ENCODE measurements around the gene RNF20. TPM values are rescaled to one million over a fixed set of nuclear protein-coding genes. Genes with fewer than 3 reads are reported as not detected.
"Not testable (repeated sequence)": the region's sequence is repeated elsewhere in the genome, so short reads cannot be mapped to it uniquely, and the experiment has no call there.

RNF20 gene
- total RNA-seq, 2 experiments from 2014 or later: 37.2 to 46.4 TPM

DNA sequence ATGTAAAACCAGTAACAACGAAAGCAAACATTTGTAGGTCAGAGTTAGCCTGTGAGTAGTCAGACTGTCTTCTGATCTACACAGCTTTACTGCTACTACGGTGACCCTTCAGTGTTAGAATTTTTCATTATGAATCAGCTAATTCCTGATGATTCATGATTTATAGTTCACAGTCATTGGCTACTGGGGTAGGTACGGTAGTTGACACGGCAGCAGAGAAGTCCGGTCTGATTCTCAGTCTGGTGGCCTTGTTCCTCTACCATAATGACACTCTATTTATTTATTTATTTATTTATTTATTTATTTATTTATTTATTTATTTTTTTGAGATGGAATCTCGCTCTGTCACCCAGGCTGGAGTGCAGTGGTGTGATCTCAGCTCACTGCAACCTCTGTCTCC, 56.4 kb downstream of the RNF20 start:
- DNase-seq; H3K36me3 Mint-ChIP-seq (ENCODE audit: low read depth); intact Hi-C loops (cut with DNase I, micrococcal nuclease); H3K4me3 Mint-ChIP-seq; H3K9me3 Mint-ChIP-seq (ENCODE audit: low read depth); H3K27me3 Mint-ChIP-seq; H3K27ac Mint-ChIP-seq; POLR2A ChIA-PET; ATAC-seq: not testable (repeated sequence)
- H3K4me1 Mint-ChIP-seq: peaks cover 12% of the 10 kb centered on the region
- CTCF ChIA-PET: interaction anchor here (1.1 kb wide), 1 partner anchor 10 kb away, joined by 3 read pairs; no protein-coding TSS in a partner anchor

DNA sequence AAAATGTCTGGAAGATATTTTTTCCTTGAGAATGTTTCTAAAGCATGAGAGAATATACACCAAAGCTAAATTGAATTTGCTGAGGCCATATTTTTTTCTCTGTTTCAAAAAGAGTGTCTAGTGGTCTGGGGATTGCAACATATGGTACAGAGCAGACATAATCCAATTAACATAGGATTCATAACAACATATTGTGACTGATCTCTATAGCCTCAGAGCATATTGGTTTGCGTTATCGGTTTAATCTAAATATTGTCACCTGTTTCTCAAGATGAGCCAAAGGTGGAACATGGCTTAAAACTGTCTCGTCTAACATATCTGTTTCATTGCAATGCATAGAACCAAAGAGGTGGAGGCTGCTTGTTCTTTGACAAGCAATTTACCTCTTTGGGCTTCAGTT, 57.2 kb downstream of the RNF20 start:
- peaks cover 12% of the 10 kb centered on the region for H3K4me1 Mint-ChIP-seq
- DNase-seq (no peak), ATAC-seq (no peak)
- H3K36me3 Mint-ChIP-seq (ENCODE audit: low read depth): no peaks in the 10 kb centered on the region
- ChIA-PET CTCF (no interaction called here), POLR2A (no interaction called here)
- no peak overlapping the region for H3K27ac Mint-ChIP-seq
- no peaks in the 10 kb centered on the region for H3K9me3 Mint-ChIP-seq (ENCODE audit: low read depth)
- H3K27me3 Mint-ChIP-seq: no peaks in the 10 kb centered on the region
- H3K4me3 Mint-ChIP-seq: no peak overlapping the region
- intact Hi-C loops (cut with DNase I, micrococcal nuclease): no loop called here

DNA sequence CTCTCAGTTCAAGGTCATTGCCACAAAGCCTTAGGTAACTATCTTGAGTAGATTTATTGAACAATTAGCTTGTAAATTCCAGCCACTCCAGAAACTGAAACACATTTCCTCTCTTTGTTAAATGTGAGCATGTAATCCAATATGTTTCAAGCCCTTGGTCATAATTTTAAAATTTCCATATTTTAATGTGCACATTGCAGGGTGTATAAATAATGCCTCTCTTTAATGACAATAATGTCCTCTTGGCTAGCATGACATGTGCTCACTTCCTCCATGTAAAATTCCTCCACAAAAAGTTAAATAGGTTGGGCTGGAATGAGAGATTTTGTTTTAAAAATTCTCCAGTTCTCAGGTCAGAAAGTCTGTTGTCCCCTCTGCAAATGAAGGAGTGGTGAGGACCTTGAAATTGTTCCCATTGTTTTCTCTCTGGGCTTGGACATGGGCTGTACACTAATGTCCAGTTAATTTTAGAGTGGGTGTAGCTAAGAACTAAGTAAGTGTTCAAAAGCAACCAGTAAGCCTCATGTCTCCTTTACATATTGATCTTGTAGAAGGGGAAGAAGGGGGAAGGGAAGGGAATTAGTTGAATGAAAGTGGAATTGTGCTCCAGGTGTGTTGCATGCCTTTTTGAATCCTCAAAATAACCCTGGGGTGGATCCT, 58.3 kb downstream of the RNF20 start:
- ATAC-seq: no peak
- no peak for DNase-seq
- H3K36me3 Mint-ChIP-seq (ENCODE audit: low read depth): no peaks in the 10 kb centered on the region
- H3K27me3 Mint-ChIP-seq: no peaks in the 10 kb centered on the region
- intact Hi-C loops (cut with DNase I, micrococcal nuclease): no loop called here
- H3K4me1 Mint-ChIP-seq: peaks cover 6% of the 10 kb centered on the region
- H3K4me3 Mint-ChIP-seq: no peak overlapping the region
- ChIA-PET CTCF (interaction anchor here (0.6 kb wide), 1 partner anchor 143 kb away, joined by 3 read pairs; no protein-coding TSS in a partner anchor), POLR2A (no interaction called here)
- no peak overlapping the region for H3K27ac Mint-ChIP-seq
- H3K9me3 Mint-ChIP-seq (ENCODE audit: low read depth): no peaks in the 10 kb centered on the region

DNA sequence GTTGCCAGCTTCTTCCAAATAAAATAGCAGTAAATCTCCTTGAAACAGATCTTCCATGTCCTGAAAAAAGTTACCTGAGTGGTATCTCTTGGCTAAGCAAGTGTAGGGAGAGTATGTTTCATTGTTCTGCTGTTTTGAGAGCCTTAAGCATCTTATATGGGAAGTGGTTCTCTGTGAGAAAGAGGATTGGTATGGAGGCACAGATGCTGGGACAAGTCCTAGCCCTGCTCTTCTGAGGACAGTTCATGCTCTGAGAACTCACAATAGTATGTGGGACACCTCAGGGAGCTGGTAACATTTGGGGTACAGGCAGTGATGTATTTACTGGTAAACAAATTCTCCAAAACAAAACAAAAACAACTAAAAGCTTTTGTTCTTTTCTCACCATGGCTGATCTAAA, 59.1 kb downstream of the RNF20 start:
- H3K27me3 Mint-ChIP-seq: no peaks in the 10 kb centered on the region
- H3K36me3 Mint-ChIP-seq (ENCODE audit: low read depth): no peaks in the 10 kb centered on the region
- ChIA-PET POLR2A (no interaction called here), CTCF (interaction anchor here (0.6 kb wide), 1 partner anchor 143 kb away, joined by 3 read pairs; no protein-coding TSS in a partner anchor)
- intact Hi-C loops (cut with DNase I, micrococcal nuclease): no loop called here
- ATAC-seq (no peak), DNase-seq (no peak)
- H3K4me3 Mint-ChIP-seq: no peak overlapping the region
- H3K9me3 Mint-ChIP-seq (ENCODE audit: low read depth): no peaks in the 10 kb centered on the region
- H3K4me1 Mint-ChIP-seq: no peaks in the 10 kb centered on the region
- no peak overlapping the region for H3K27ac Mint-ChIP-seq

DNA sequence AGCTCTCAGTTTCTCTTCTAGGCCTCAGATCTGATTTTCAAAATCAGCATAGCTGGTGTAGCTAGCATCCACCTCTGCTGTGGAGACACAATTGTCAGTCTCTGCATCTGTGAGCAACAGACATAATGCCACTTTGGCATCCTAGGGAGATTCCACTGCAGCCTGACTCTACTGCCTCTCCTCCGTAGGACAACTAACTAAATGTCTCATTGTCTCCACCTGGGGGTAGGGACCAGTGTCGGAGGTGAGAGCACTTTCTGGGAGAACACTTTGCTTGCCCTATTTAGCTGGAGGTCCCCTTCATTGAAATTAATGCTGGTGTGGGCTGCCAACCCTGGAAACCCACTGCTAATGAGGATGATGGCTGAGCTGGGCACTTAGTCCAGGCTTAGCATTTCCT, 59.7 kb downstream of the RNF20 start:
- CTCF ChIA-PET: no interaction called here

DNA sequence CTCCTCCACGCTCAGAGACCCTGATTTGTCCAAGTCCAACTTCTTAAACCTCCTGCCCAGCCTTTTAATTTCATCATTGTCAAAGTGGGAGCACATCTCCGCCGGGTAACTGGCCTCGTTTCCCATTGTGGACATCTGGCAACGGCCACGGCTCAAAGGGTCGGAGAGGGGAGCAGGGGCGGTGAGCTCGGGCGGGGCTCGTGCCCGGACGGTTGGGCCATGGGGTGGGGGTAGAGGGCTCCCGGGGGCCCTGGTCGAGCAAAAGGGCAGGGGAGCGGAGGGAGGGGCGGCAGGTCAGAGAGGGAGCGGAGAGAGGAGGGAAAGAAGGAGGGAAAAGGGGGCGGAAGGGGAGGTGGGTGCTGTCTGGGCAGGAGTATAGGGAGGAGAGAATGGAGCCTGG, 61.1 kb downstream of the RNF20 start, which contains the start of gene PPP3R2:
TSS of gene PPP3R2 (minus strand) at position 174 of the 400 bp plus-strand sequence. CDS start at position 126, 48 bp downstream.
- Mint-ChIP-seq H3K36me3 (ENCODE audit: low read depth) (no peaks in the 10 kb centered on the region), H3K4me1 (no peaks in the 10 kb centered on the region), H3K27me3 (no peaks in the 10 kb centered on the region), H3K27ac (no peak within 1 kb of the TSS), H3K9me3 (ENCODE audit: low read depth) (no peaks in the 10 kb centered on the region), H3K4me3 (no peak within 1 kb of the TSS)
- intact Hi-C loops (cut with DNase I, micrococcal nuclease): no loop called here
- ChIA-PET POLR2A (no interaction called here), CTCF (no interaction called here)
- DNase-seq: no peak
- no peak for ATAC-seq

More for the DNA sequence above, 59.7 kb downstream of the RNF20 start:
- Mint-ChIP-seq H3K36me3 (ENCODE audit: low read depth) (no peaks in the 10 kb centered on the region), H3K9me3 (ENCODE audit: low read depth) (no peaks in the 10 kb centered on the region), H3K27me3 (no peaks in the 10 kb centered on the region), H3K4me3 (no peak overlapping the region), H3K4me1 (no peaks in the 10 kb centered on the region), H3K27ac (no peak overlapping the region)
- POLR2A ChIA-PET: no interaction called here
- ATAC-seq (no peak), DNase-seq (no peak)
- intact Hi-C loops (cut with DNase I, micrococcal nuclease): no loop called here

DNA sequence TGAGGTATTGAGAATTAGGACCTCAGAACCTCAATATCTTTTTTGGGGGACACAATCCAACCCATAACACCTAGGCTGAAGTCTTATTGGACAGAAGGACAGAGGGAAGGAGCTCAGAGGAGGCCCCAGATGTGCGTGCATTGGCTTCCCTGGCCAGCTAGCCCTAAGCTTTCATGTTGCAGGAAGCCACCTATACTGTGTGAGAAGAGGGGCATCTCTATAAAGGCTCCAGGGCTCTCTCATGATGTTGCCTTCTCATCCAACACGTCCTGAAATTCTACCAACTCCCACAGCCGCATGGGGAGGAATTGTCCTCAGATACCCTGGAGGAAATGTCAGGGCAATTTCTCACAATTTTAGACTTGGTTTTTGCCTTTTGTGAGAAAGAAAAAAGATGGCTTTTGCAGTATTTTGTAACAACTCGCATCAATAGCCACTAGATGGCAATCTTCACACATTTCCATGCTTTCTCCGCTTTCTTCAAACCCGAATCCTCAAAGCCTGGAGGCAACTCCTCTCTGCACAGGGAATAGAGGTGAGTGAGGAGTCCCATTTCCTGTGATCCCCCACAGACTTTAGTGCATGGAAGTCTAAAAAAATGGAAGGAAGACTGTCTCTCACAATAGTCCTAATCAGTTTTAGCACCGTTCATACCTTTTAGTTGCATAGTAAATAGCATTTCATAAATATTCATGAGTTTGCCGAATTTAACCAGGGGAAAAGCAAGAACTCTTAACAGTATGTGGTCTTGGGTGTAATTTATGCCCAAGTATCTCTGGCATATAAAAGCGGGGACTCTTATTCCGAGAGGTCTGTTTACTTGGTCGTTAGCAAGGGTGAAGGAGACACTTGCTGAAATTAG, 68.5 kb downstream of the RNF20 start:
- CTCF ChIA-PET: interaction anchor here (0.5 to 1.3 kb wide), 7 partner anchors 8 to 1885 kb away, joined by 3 to 4 read pairs (median 3); no protein-coding TSS in a partner anchor
- peaks cover 7% of the 10 kb centered on the region for H3K27me3 Mint-ChIP-seq
- POLR2A ChIA-PET: no interaction called here
- H3K36me3 Mint-ChIP-seq (ENCODE audit: low read depth): no peaks in the 10 kb centered on the region
- intact Hi-C loops (cut with DNase I, micrococcal nuclease): loop anchor here (1.0 to 10.0 kb wide), 6 partner anchors 105 to 375 kb away; no protein-coding TSS in a partner anchor
- no peaks in the 10 kb centered on the region for H3K9me3 Mint-ChIP-seq (ENCODE audit: low read depth)
- peaks cover 3% of the 10 kb centered on the region for H3K4me1 Mint-ChIP-seq
- ATAC-seq: no peak
- no peak for DNase-seq
- no peak overlapping the region for H3K27ac Mint-ChIP-seq
- H3K4me3 Mint-ChIP-seq: no peak overlapping the region

DNA sequence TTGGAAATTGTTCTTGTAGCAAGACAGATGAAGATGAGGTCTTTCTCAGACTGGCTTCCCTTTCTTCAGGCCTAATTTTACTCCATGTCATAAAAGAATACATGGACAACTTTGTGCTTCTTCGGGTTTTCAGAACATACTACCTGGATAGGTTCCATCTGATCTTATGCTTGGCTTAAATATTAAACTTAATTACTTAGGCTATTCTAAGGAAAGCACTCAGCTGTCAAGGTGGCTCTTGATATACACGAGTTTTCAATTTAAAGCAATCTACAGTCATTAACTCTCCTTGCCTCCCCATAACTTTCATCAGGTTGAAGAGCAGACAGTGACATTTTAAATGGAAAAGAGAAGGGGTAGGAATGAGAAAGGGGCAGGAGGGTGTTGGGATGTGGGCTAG, 70.6 kb downstream of the RNF20 start:
- intact Hi-C loops (cut with DNase I, micrococcal nuclease): loop anchor here (5.0 to 10.0 kb wide), 5 partner anchors 103 to 373 kb away; no protein-coding TSS in a partner anchor
- H3K4me1 Mint-ChIP-seq: peaks cover 3% of the 10 kb centered on the region
- H3K4me3 Mint-ChIP-seq: no peak overlapping the region
- ATAC-seq: no peak
- ChIA-PET CTCF (interaction anchor here (0.6 to 1.9 kb wide), 3 partner anchors 107 to 651 kb away, joined by 3 to 5 read pairs (median 3); no protein-coding TSS in a partner anchor), POLR2A (no interaction called here)
- no peak overlapping the region for H3K27ac Mint-ChIP-seq
- H3K27me3 Mint-ChIP-seq: peaks cover 7% of the 10 kb centered on the region
- DNase-seq: no peak
- H3K9me3 Mint-ChIP-seq (ENCODE audit: low read depth): no peaks in the 10 kb centered on the region
- no peaks in the 10 kb centered on the region for H3K36me3 Mint-ChIP-seq (ENCODE audit: low read depth)

DNA sequence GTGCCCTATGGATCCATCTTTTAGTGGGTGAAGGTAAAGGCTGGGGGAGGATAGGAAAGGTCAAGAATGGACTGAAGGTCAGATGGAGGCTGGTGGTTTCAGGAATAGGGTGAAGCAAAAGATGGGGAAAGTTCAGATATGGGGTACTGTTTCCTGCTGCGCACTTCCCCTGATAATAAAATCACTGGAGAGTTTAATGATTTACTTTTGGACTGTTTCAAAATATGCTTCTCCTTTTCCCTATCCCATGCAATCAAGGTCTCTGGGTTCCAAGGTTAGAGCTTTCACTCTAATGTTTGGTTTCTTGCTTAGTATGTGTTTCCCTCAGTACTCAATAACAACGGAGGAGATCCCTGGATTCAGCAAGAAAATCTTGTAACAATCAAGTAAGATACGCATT, 71.9 kb downstream of the RNF20 start:
- peaks cover 3% of the 10 kb centered on the region for H3K4me1 Mint-ChIP-seq
- ChIA-PET POLR2A (no interaction called here), CTCF (interaction anchor here (0.5 kb wide), 1 partner anchor 147 kb away, joined by 4 read pairs; no protein-coding TSS in a partner anchor)
- H3K27ac Mint-ChIP-seq: no peak overlapping the region
- no peaks in the 10 kb centered on the region for H3K36me3 Mint-ChIP-seq (ENCODE audit: low read depth)
- DNase-seq: no peak
- intact Hi-C loops (cut with DNase I, micrococcal nuclease): loop anchor here (10.0 kb wide), 2 partner anchors 189 to 209 kb away; no protein-coding TSS in a partner anchor
- ATAC-seq: no peak
- H3K4me3 Mint-ChIP-seq: no peak overlapping the region
- H3K9me3 Mint-ChIP-seq (ENCODE audit: low read depth): no peaks in the 10 kb centered on the region
- H3K27me3 Mint-ChIP-seq: peaks cover 3% of the 10 kb centered on the region

All from activated CD4-positive, alpha-beta T cell treated with anti-CD3 and anti-CD28 coated beads for 36 hours (primary cell).